ENCODE measurements around the gene SETBP1.

The SETBP1 gene

GRCh38 chr18:44680273-44681075 lies at the start of gene SETBP1:
Gene SETBP1, plus strand, starts transcription at chr18:44680888. Its CDS starts 20,459 bp downstream, at chr18:44701347.
- peak; percentile 23 for DNase-seq

GRCh38 chr18:44632469-44633145 lies 48.1 kb upstream of the SETBP1 start:
- no peak for DNase-seq

GRCh38 chr18:44635546-44635945 lies 45.1 kb upstream of the SETBP1 start:
- no peak for DNase-seq

- no peak for DNase-seq
Observed at GRCh38 chr18:44636241-44636640, 44.4 kb upstream of the SETBP1 start.

- DNase-seq, result no peak
Observed at GRCh38 chr18:44637210-44638033, 43.3 kb upstream of the SETBP1 start.

- DNase-seq, result no peak
Observed at GRCh38 chr18:44638034-44638540, 42.6 kb upstream of the SETBP1 start.

- DNase-seq, result no peak
Observed at GRCh38 chr18:44638811-44639210, 41.9 kb upstream of the SETBP1 start.

- DNase-seq, result no peak
Observed at GRCh38 chr18:44643004-44643403, 37.7 kb upstream of the SETBP1 start.

- DNase-seq, result no peak
Observed at GRCh38 chr18:44651478-44651877, 29.2 kb upstream of the SETBP1 start.

- no peak for DNase-seq
Observed at GRCh38 chr18:44651918-44652572, 28.6 kb upstream of the SETBP1 start.

- DNase-seq, result no peak
Observed at GRCh38 chr18:44652722-44653121, 28.0 kb upstream of the SETBP1 start.

GRCh38 chr18:44654573-44654972 lies 26.1 kb upstream of the SETBP1 start:
- DNase-seq, result no peak

- no peak for DNase-seq
Observed at GRCh38 chr18:44655435-44655834, 25.3 kb upstream of the SETBP1 start.

- no peak for DNase-seq
Observed at GRCh38 chr18:44659771-44660170, 20.9 kb upstream of the SETBP1 start.

GRCh38 chr18:44668270-44668975 lies 12.3 kb upstream of the SETBP1 start:
- DNase-seq, result no peak

GRCh38 chr18:44671914-44672313 lies 8.8 kb upstream of the SETBP1 start:
- DNase-seq, result no peak

GRCh38 chr18:44672506-44672905 lies 8.2 kb upstream of the SETBP1 start:
- no peak for DNase-seq

GRCh38 chr18:44673256-44673880 lies 7.3 kb upstream of the SETBP1 start:
- no peak for DNase-seq

GRCh38 chr18:44677933-44678332 lies 2.8 kb upstream of the SETBP1 start:
- DNase-seq, result no peak

GRCh38 chr18:44678725-44679055 lies 2.0 kb upstream of the SETBP1 start:
- no peak for DNase-seq

- DNase-seq, result peak; percentile 78
Observed at GRCh38 chr18:44679056-44679913, 1.4 kb upstream of the SETBP1 start.
